KMS-11 (cell line): ENCODE data around the gene FCRL6.
A peak's percentile ranks its signal among the peaks of the same experiment; 100 is the strongest.

ENCODE experiments used
- H2AFZ ChIP-seq: fragments of 200-600 bp; sonication (generic); 2 replicates; pipeline ENCODE4 v1.6.1; 2016; ENCODE audit warnings: antibody characterized with exemption, mixed run types, low read depth
- H3K27ac ChIP-seq: fragments of 200-600 bp; sonication (generic); 2 replicates; pipeline ENCODE4 v1.6.1; 2016; ENCODE audit warnings: mild to moderate bottlenecking, mixed run types
- H3K27me3 ChIP-seq: fragments of 200-600 bp; sonication (generic); 2 replicates; pipeline ENCODE4 v1.6.1; 2017; ENCODE audit warnings: mild to moderate bottlenecking, low read depth, mixed run types, moderate library complexity; ENCODE audit not compliant: insufficient read depth
- H3K36me3 ChIP-seq: fragments of 200-600 bp; sonication (generic); 2 replicates; pipeline ENCODE4 v1.6.1; 2017; ENCODE audit warnings: mild to moderate bottlenecking, mixed run types; ENCODE audit not compliant: insufficient read depth
- H3K4me1 ChIP-seq: fragments of 200-600 bp; sonication (generic); 2 replicates; pipeline ENCODE4 v1.6.1; 2016; ENCODE audit warnings: mild to moderate bottlenecking, low read depth, mixed run types; ENCODE audit not compliant: poor library complexity, severe bottlenecking
- H3K4me2 ChIP-seq: fragments of 200-600 bp; sonication (generic); 2 replicates; pipeline ENCODE4 v1.7.0; 2016; ENCODE audit warnings: mild to moderate bottlenecking, mixed run types
- H3K4me3 ChIP-seq: fragments of 200-600 bp; sonication (generic); IDR thresholded peaks from 2 replicates; pipeline ENCODE4 v1.6.1; 2017; ENCODE audit warnings: low read depth, low read length, mixed read lengths; ENCODE audit not compliant: insufficient read depth
- H3K79me2 ChIP-seq: fragments of 200-600 bp; sonication (generic); 2 replicates; pipeline ENCODE4 v1.6.1; 2016; ENCODE audit warnings: low read depth, mixed run types; ENCODE audit not compliant: insufficient read depth
- H3K9ac ChIP-seq: fragments of 200-600 bp; sonication (generic); 2 replicates; pipeline ENCODE4 v1.6.1; 2016; ENCODE audit warnings: mild to moderate bottlenecking, mixed run types
- H4K20me1 ChIP-seq: fragments of 200-600 bp; sonication (generic); 2 replicates; pipeline ENCODE4 v1.6.1; 2016; ENCODE audit warnings: mild to moderate bottlenecking, mixed run types; ENCODE audit not compliant: insufficient read depth
- CTCF ChIP-seq: fragments of 200-600 bp; sonication (generic); conservative IDR thresholded peaks from 2 replicates; pipeline ENCODE4 v1.6.1; 2017; ENCODE audit warnings: low read depth, mild to moderate bottlenecking, antibody characterized with exemption, low read length, moderate library complexity, mixed read lengths

Gene FCRL6

DNA sequence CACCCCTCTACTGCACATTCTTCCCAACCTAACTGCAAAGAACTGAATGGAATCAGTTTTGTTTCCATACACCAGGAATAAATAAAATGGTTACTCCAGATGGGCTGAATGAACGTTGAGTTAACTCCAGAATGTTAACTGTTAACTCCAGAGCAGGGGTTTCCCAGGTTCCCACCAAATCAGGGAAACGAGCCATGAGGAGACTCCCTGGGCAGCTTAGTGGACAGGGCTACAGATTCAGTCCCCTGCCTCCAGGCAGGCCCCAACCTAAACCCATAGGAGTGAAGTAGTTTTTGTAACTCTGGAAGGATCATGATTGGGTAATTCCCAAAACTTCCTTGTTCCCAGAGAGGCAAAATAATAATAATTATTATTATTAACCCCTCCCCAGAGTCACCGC is 46.2 kb downstream of the FCRL6 start:
- Histone ChIP-seq H3K4me3 (no peak overlapping the region), H3K27ac (no peak overlapping the region), H3K4me2 (no peak overlapping the region), H4K20me1 (no peaks in the 10 kb centered on the region), H2AFZ (no peak overlapping the region), H3K36me3 (no peaks in the 10 kb centered on the region), H3K4me1 (peaks cover 10% of the 10 kb centered on the region), H3K27me3 (no peaks in the 10 kb centered on the region; the same call in 1 of the 2 replicates), H3K79me2 (no peaks in the 10 kb centered on the region), H3K9ac (no peak overlapping the region)
- no peak for TF ChIP-seq CTCF

- Histone ChIP-seq H3K4me1 (peaks cover 15% of the 10 kb centered on the region), H3K36me3 (no peaks in the 10 kb centered on the region), H3K4me2 (no peak overlapping the region), H3K9ac (no peak overlapping the region), H3K79me2 (no peaks in the 10 kb centered on the region), H4K20me1 (no peaks in the 10 kb centered on the region), H2AFZ (no peak overlapping the region), H3K27ac (no peak overlapping the region), H3K4me3 (no peak overlapping the region), H3K27me3 (no peaks in the 10 kb centered on the region)
- no peak for TF ChIP-seq CTCF
Observed at GRCh38 chr1:159849626-159850366, 47.6 kb downstream of the FCRL6 start.

DNA sequence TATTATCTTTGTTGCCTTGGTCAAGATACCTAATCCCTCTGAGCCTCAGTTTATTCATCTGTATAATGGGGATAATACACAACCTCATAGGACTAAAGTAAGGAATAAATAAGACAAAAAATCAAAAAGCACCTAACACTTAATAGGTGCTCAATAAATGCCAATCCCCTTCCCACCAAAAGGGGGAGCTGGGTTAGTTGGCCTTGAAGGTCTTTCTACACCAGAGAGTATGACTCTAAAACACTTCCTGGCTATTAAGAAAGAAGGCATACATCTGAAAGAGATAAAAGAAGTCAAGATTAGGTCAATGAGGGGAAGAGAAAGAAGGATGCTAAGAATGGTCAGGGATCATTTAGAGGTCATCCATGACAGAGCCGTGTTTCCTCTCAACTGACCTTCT is 49.2 kb downstream of the FCRL6 start:
- Histone ChIP-seq H3K4me1 (peaks cover 20% of the 10 kb centered on the region), H3K4me2 (no peak overlapping the region), H2AFZ (no peak overlapping the region), H3K27me3 (no peaks in the 10 kb centered on the region), H3K27ac (no peak overlapping the region), H4K20me1 (no peaks in the 10 kb centered on the region), H3K4me3 (no peak overlapping the region), H3K79me2 (no peaks in the 10 kb centered on the region), H3K9ac (no peak overlapping the region), H3K36me3 (no peaks in the 10 kb centered on the region)
- peak; percentile 70 for TF ChIP-seq CTCF

DNA sequence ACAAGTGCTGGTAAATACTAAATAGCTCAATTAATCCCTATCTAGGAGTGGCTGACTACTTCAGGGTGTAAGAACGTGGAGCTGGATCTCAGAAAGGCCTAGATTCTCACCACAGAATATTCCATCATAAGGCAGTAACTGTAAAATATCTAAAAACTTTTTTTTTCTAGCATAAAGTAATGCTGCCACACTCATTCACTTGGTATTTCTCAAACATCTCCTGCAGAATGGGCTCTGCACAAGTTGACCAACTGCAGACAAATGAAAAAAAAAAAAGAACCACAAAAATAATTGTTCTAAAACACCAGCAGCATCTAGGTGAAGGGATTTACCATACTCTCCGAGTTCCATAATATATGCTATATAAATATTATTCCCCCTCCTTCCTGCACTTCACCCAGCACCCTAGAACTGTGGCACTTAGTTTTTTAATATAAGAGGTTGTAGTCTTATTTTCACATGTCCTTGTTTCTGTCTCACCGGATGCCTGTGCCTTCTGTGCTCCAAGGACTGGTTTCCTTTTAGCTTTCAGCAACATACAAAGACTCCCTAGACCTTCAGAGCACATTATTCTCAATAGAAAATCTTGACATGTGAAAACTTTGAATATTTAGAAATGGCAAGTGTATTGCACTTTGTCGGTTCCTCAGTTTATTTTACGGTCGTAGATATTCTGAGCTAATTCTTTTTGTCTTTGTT is 51.4 kb downstream of the FCRL6 start:
- Histone ChIP-seq H3K4me2 (peak overlapping the region; percentile 72; the same call in 1 of the 2 replicates), H3K27me3 (no peaks in the 10 kb centered on the region), H4K20me1 (no peaks in the 10 kb centered on the region), H3K4me1 (peaks cover 20% of the 10 kb centered on the region), H3K4me3 (no peak overlapping the region), H3K36me3 (no peaks in the 10 kb centered on the region), H3K9ac (peak overlapping the region; percentile 50; the same call in 1 of the 2 replicates), H2AFZ (peak overlapping the region; percentile 77), H3K79me2 (no peaks in the 10 kb centered on the region), H3K27ac (no peak overlapping the region)
- TF ChIP-seq CTCF: no peak
